OCI-LY1 (cell line): ENCODE data around the gene SERPIND1.

Experiments
- EZH2 ChIP-seq: fragments of 200-600 bp; sonication (generic), shearing (Covaris generic); IDR thresholded peaks from 2 replicates; pipeline ENCODE4 v1.8.0; 2017; ENCODE audit warnings: borderline replicate concordance, mixed run types, mild to moderate bottlenecking, antibody characterized with exemption, low read length, moderate library complexity, mixed read lengths
- TF ChIP-seq, protein P1 (sequence below): fragments of 200-600 bp; sonication (generic), shearing (Covaris generic); IDR thresholded peaks from 2 replicates; pipeline ENCODE4 v1.5.1; 2017; ENCODE audit warnings: mild to moderate bottlenecking, antibody characterized with exemption, low read length, moderate library complexity, mixed read lengths

GRCh38 chr22:20740222-20740951, 33.5 kb upstream of the SERPIND1 start:
- TF ChIP-seq, protein P1, sequence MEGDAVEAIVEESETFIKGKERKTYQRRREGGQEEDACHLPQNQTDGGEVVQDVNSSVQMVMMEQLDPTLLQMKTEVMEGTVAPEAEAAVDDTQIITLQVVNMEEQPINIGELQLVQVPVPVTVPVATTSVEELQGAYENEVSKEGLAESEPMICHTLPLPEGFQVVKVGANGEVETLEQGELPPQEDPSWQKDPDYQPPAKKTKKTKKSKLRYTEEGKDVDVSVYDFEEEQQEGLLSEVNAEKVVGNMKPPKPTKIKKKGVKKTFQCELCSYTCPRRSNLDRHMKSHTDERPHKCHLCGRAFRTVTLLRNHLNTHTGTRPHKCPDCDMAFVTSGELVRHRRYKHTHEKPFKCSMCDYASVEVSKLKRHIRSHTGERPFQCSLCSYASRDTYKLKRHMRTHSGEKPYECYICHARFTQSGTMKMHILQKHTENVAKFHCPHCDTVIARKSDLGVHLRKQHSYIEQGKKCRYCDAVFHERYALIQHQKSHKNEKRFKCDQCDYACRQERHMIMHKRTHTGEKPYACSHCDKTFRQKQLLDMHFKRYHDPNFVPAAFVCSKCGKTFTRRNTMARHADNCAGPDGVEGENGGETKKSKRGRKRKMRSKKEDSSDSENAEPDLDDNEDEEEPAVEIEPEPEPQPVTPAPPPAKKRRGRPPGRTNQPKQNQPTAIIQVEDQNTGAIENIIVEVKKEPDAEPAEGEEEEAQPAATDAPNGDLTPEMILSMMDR = no peak
- TF ChIP-seq EZH2 = no peak
